Astrocyte of the cerebellum (primary cell): ENCODE data around the gene SLC38A7.
"Not testable (repeated sequence)": the region's sequence is repeated elsewhere in the genome, so short reads cannot be mapped to it uniquely, and the experiment has no call there.

Experiments used
- DNase-seq: peaks from one replicate; pipeline ENCODE4 v3.0.0-alpha.2; 2011; ENCODE audit warnings: low read depth
- H3K4me3 ChIP-seq: 2 replicates; pipeline ENCODE4 v1.5.1; 2011; ENCODE audit warnings: mild to moderate bottlenecking, low read depth, low read length, moderate library complexity
- CTCF ChIP-seq: IDR thresholded peaks from 2 replicates; pipeline ENCODE4 v1.5.1; 2012; ENCODE audit warnings: low read length, low read depth, moderate library complexity, mild to moderate bottlenecking; ENCODE audit errors: missing control alignments
- in situ Hi-C: cut with HindIII; loops from 2 replicates; pipeline ENCODE4 v1.10.0; 2017; ENCODE audit warnings: low sequenced_read_pairs

SLC38A7 gene

GRCh38 chr16:58709333-58709732, 24.8 kb upstream of the SLC38A7 start:
- in situ Hi-C loops = no loop called here
- TF ChIP-seq CTCF = no peak
- no peak for DNase-seq
- no peak overlapping the region for H3K4me3 ChIP-seq

- in situ Hi-C loops = no loop called here
- DNase-seq = no peak
- no peak for TF ChIP-seq CTCF
- H3K4me3 ChIP-seq = no peak overlapping the region
Observed at GRCh38 chr16:58699151-58699550, 14.6 kb upstream of the SLC38A7 start.

GRCh38 chr16:58695368-58695767, 10.8 kb upstream of the SLC38A7 start:
- no peak for DNase-seq
- H3K4me3 ChIP-seq = no peak overlapping the region
- in situ Hi-C loops = no loop called here
- no peak for TF ChIP-seq CTCF

- in situ Hi-C loops = no loop called here
- no peak for DNase-seq
- no peak for TF ChIP-seq CTCF
- H3K4me3 ChIP-seq = no peak overlapping the region
Observed at GRCh38 chr16:58692450-58692849, 7.9 kb upstream of the SLC38A7 start.

GRCh38 chr16:58686985-58687706, 2.6 kb upstream of the SLC38A7 start:
- DNase-seq, in situ Hi-C loops, H3K4me3 ChIP-seq: not testable (repeated sequence)

GRCh38 chr16:58685084-58685449, 497 bp upstream of the SLC38A7 start:
- in situ Hi-C loops = no loop called here
- no peak for DNase-seq
- peak overlapping the region; percentile 91 for H3K4me3 ChIP-seq
- TF ChIP-seq CTCF = no peak

GRCh38 chr16:58684001-58684353, 593 bp downstream of the SLC38A7 start:
- peak overlapping the region; percentile 91 for H3K4me3 ChIP-seq
- no peak for TF ChIP-seq CTCF
- DNase-seq = no peak
- in situ Hi-C loops = no loop called here
